LNCAP (cell line): ENCODE measurements around the gene ZNF423.

Experiments
- TF ChIP-seq, protein P1 (sequence below): fragments of 450-650 bp; IDR thresholded peaks from 2 replicates; pipeline ENCODE4 v1.5.1; 2017; ENCODE audit warnings: mild to moderate bottlenecking

ZNF423 gene

DNA sequence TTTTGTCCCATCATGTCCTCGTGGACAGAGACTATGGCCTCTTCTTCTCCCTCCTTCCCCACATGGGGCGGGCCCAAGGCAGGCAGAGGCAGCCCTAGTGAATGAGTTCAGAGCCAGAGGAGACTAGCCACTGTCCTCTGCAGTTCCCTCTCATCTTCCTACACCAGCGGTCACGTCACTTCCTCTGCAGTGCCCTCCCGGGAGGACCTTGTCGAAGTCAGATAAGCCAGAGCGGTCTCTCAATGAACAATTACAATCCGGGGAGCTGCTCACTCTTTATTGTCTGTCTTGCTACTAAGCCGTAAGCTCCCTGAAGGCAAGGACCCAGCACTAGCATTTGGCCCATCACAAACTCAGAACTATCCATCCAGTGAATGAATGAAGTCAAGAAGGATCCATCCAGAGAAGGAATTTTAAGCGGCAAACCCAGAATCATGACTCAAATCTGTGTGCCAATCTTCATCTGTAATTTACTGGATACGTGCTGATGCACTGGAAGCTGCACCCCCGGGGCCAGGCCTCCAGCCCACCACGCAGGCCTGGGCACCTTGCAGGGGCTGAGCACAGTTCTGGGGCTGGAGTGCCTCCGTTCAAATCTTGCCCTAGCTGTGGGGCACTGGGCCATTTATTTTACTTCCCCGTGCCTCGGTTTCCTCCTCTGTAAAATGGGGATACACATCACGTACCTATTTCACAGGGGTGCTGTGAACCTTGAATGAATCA lies 18.1 kb downstream of the ZNF423 start:
- TF ChIP-seq, protein P1, sequence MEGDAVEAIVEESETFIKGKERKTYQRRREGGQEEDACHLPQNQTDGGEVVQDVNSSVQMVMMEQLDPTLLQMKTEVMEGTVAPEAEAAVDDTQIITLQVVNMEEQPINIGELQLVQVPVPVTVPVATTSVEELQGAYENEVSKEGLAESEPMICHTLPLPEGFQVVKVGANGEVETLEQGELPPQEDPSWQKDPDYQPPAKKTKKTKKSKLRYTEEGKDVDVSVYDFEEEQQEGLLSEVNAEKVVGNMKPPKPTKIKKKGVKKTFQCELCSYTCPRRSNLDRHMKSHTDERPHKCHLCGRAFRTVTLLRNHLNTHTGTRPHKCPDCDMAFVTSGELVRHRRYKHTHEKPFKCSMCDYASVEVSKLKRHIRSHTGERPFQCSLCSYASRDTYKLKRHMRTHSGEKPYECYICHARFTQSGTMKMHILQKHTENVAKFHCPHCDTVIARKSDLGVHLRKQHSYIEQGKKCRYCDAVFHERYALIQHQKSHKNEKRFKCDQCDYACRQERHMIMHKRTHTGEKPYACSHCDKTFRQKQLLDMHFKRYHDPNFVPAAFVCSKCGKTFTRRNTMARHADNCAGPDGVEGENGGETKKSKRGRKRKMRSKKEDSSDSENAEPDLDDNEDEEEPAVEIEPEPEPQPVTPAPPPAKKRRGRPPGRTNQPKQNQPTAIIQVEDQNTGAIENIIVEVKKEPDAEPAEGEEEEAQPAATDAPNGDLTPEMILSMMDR = no peak

DNA sequence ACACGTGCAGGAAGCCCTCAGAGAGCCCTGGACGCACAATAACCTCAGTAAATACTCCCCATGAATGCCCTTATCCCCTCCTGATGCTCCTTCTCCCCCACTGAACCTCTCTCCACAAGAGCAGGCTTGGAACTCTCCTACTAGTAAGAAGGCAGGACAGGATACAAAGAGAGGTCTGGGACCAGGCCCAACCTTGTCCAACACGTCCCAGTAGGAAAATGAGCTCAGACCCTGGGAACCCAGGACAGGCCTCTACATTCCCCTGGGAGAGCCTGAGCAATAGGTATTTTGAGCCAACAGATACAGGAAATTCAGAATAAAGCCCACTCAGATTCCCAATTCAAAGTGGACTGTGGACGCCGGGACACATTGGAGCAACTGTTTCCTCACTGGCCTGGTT lies 19.2 kb downstream of the ZNF423 start:
- TF ChIP-seq, protein P1 = no peak

DNA sequence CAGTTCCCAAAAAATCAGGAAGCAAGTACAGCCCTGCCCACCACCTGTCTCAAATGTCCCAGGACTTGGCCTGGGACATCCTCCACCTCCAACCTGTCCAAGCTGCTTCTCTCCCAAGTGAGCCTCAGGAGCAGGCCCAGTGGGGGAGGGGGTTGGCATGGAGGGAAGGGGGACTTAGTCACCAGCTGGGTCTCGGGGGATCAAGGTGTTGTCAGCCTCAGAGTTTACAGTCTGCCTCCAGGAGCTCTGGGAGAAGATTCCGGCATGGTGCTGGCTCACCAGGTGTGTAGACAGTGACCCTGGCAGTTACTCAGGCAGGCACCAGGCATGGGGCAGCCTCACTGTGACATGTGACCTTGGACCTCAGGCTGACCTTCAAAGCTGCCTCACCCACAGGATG lies 19.7 kb downstream of the ZNF423 start:
- TF ChIP-seq, protein P1 = no peak

DNA sequence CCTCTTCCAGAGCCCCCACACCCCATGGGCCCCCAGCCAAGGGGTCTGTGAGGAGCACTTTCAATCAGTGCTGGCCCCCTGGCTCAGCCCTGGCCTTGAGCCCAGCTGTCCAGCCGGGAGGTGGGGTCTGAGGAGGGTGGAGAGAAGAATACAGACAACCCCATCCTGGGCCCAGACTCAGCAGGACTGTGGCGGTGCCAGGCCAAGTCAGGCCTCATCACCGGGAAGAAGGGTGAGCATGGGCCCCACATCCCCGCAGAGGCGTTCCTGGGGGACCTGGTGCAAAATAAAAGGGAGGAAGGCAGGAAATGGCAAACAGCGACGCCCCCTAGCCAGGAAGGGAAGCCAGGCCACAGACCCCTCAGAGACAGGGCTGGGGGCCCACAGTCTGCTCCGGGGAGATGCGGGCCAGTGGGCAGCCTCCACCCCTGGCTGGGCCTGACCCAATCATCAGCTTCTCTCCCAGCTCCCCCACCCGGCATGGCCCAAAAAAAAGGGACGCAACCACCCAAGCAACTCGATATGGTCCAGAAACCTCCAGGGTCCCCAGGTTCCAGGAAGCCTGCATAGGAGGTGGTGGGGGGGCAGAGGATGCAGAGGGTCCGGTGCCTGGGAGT lies 20.6 kb downstream of the ZNF423 start:
- TF ChIP-seq, protein P1 = no peak

DNA sequence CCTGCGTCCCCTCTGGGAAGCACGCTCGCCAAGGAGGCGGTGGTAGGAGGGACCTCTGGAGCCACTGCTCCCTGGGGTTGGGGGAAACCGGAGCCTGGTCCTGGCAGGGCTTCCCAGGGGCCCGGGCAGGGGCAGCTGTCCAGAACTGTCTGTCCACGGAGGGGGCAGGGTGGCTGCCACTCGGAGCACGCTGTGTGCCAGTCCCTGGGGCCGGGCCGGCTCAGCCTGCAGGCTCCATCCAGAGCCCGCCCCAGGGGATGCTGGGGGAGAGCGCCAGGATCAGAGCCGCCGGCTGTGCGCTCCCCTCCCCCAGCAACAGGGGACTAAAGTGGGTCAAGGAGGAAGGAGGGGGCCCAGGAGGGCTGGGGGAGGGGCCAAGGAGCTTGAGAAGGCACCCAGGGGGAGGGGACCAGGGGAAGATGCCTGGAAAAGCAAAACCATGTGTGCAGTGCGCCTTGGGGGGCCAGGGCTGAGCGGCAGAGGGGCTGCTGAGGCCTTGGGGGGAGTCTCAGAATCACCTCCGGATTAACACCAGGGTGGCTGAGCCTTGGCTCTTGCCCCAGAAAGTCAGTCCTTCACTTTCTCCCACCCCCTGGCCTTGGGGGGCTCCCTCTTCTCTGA lies 21.3 kb downstream of the ZNF423 start:
- TF ChIP-seq, protein P1 = no peak

DNA sequence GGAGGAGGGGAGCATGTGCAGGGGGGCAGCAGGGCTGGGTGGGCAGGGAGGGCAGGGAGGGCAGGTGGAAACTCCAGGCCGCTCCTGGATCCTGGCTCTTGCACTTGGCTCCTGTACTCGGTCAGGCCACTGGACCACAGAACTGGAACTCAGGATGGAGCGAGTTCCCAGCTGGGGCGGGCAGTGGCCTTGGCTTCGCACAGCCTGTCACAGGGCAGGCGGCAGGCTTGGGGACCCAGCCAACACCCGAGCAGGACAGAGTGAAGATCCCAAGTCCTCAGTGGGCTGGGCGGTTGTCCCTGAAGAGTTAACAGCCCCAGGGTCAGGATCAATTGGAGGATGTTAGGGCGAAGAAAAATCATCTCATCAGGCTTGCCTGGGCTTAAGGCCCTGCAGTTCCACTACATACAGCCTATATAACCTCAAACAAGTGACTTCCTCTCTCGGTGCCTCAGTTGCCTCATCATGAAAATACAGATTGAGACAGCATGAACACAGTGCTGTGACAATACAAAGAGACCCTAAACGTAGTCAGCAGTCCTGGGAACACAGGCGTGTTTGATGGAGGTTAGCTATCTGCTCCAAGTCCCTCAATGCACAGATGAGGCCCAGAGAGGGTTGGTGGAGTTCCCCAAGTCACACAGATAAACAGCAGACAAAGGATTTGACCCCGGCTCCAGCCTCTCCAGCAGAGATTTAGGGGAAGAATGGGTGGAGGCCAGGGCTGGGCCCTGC lies 21.9 kb downstream of the ZNF423 start:
- TF ChIP-seq, protein P1 = no peak

DNA sequence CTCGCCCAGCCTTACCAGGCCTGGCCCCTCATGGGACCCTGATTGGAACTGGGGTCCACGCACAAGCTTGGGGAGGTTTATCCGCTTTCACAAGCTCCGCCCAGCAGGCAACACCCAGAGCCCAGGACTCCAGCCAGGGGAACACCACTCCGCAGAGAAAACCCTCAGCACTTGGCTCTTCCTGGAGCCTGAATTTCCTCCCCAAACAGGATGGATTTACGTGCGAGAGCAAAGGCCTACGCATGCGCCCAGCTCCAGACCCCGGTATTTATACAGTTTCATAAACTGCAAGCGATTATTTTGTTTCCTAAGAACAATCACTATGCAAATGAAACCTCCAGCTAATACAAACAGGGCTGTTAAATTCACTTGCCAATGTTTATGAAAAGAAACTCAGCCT lies 22.8 kb downstream of the ZNF423 start:
- TF ChIP-seq, protein P1 = no peak
